Transverse colon (tissue), 4 donors: ENCODE results near the gene FBXL5.

Source experiments
- CTCF ChIP-seq, 5 experiments: fragments of 200-600 bp in 3 of 5; fragments of 450-650 bp in 2 of 5; sonication (generic) in 3 of 5; IDR thresholded peaks; 1 replicate in 2 of 5; 2 replicates in 3 of 5; pipeline ENCODE4 v1.5.1; 2016 to 2017; ENCODE audit warnings: antibody characterized with exemption in 5 of 5, inconsistent platforms in 3 of 5, mild to moderate bottlenecking in 2 of 5, moderate library complexity in 1 of 5
- POLR2A ChIP-seq: fragments of 450-650 bp; IDR thresholded peaks from one replicate; pipeline ENCODE4 v1.6.1; 2016; ENCODE audit warnings: antibody characterized with exemption, mild to moderate bottlenecking, moderate library complexity
- POLR2AphosphoS5 ChIP-seq, 3 donors: sonication (generic); formaldehyde crosslinking; IDR thresholded peaks; one replicate each; pipeline ENCODE4 v1.6.1; 2016; ENCODE audit warnings: antibody characterized with exemption in 3 of 3

GRCh38 chr4:15667006-15667405, 11.8 kb upstream of the FBXL5 start:
- TF ChIP-seq CTCF (IDR thresholded peaks at IDR 0.05) (no peak), POLR2A (no peak), POLR2AphosphoS5 (IDR thresholded peaks at IDR 0.05) (no peak)
